HepG2 (cell line): ENCODE measurements around the gene SHISA7. TPM values are rescaled to one million over a fixed set of nuclear protein-coding genes. Genes with fewer than 3 reads are reported as not detected.

ENCODE experiments used
- TARDBP ChIP-seq: sonication (generic); formaldehyde crosslinking; IDR thresholded peaks from 2 replicates; pipeline ENCODE4 v1.8.0; 2022; ENCODE audit warnings: mild to moderate bottlenecking, missing genetic modification reagents
- TGIF2 ChIP-seq: IDR thresholded peaks from 2 replicates; pipeline ENCODE4 v1.6.1; 2016; ENCODE audit warnings: control low read depth, missing compliant biosample characterization
- YY1 ChIP-seq: IDR thresholded peaks from 2 replicates; pipeline ENCODE4 v1.6.1; 2011; ENCODE audit warnings: low read length, low read depth, moderate library complexity, mild to moderate bottlenecking; ENCODE audit not compliant: insufficient read depth, insufficient replicate concordance
- ZBTB20 ChIP-seq: sonication (generic); formaldehyde crosslinking; IDR thresholded peaks from 2 replicates; pipeline ENCODE4 v1.8.1; 2023; ENCODE audit warnings: missing genetic modification reagents, low read depth, mild to moderate bottlenecking, borderline replicate concordance
- ZBTB42 ChIP-seq: sonication (generic); formaldehyde crosslinking; IDR thresholded peaks from 2 replicates; pipeline ENCODE4 v1.5.0; 2020; ENCODE audit warnings: mild to moderate bottlenecking, missing genetic modification reagents
- ZNF251 ChIP-seq: sonication (generic); formaldehyde crosslinking; IDR thresholded peaks from 2 replicates; pipeline ENCODE4 v1.9.0; 2021; ENCODE audit warnings: mild to moderate bottlenecking, missing genetic modification reagents
- ZNF558 ChIP-seq: sonication (generic); formaldehyde crosslinking; IDR thresholded peaks from 2 replicates; pipeline ENCODE4 v1.9.0; 2022; ENCODE audit warnings: mild to moderate bottlenecking, missing genetic modification reagents, borderline replicate concordance
- polyA plus RNA-seq, 8 experiments: library from polyadenylated mRNA; depleted of rRNA in 3 of 8; stranded (reverse) in 7 of 8; unstranded in 1 of 8; fragments of >200 nt; fragmentation: Illumina TruSeq in 4 of 8; extraction: Trizol in 4 of 8; gene quantifications; 2 replicates each; pipeline versions ENCODE4 v1.2.1 to v1.2.3, GENCODE V29; 2011 to 2016; ENCODE audit warnings: low read depth in 4 of 8, missing spikeins in 1 of 8, mixed read lengths in 1 of 8; ENCODE audit not compliant: insufficient read depth in 1 of 8
- total RNA-seq, 5 experiments: library from RNA; depleted of rRNA; stranded (reverse); fragments of >200 nt; fragmentation: Illumina TruSeq; extraction: Trizol; gene quantifications; 2 replicates each; pipeline ENCODE4 v1.2.3, GENCODE V29; 2016; ENCODE audit warnings: low read depth in 1 of 5
- TF ChIP-seq, protein P1 (sequence below), 2 experiments: sonication (generic) in 1 of 2; formaldehyde crosslinking in 1 of 2; IDR thresholded peaks; 2 replicates each; pipeline versions ENCODE4 v1.4.0 to v1.6.1; 2018 to 2020; ENCODE audit warnings: missing genetic modification reagents in 2 of 2, borderline replicate concordance in 1 of 2, low read depth in 1 of 2, mild to moderate bottlenecking in 1 of 2, missing biosample characterization in 1 of 2
- TF ChIP-seq, protein P2 (sequence below): sonication (generic); formaldehyde crosslinking; IDR thresholded peaks from 2 replicates; pipeline ENCODE4 v1.5.1; 2020; ENCODE audit warnings: missing genetic modification reagents, mild to moderate bottlenecking, borderline replicate concordance
- TF ChIP-seq, protein P3 (sequence below): sonication (generic); formaldehyde crosslinking; IDR thresholded peaks from 2 replicates; pipeline ENCODE4 v1.8.0; 2022; ENCODE audit warnings: mild to moderate bottlenecking, missing genetic modification reagents
- TF ChIP-seq, protein P4 (sequence below): sonication (generic); formaldehyde crosslinking; IDR thresholded peaks from 2 replicates; pipeline ENCODE4 v1.4.0; 2020; ENCODE audit warnings: missing genetic modification reagents, borderline replicate concordance
- TF ChIP-seq, protein P5 (sequence below): sonication (generic); formaldehyde crosslinking; IDR thresholded peaks from 2 replicates; pipeline ENCODE4 v1.4.0; 2020; ENCODE audit warnings: missing genetic modification reagents, borderline replicate concordance

SHISA7 gene
- total and polyA plus RNA-seq, 2 of the 13 experiments (the other 11 are each of a cell fraction or from before 2014, with no cell fraction given), result not detected

DNA sequence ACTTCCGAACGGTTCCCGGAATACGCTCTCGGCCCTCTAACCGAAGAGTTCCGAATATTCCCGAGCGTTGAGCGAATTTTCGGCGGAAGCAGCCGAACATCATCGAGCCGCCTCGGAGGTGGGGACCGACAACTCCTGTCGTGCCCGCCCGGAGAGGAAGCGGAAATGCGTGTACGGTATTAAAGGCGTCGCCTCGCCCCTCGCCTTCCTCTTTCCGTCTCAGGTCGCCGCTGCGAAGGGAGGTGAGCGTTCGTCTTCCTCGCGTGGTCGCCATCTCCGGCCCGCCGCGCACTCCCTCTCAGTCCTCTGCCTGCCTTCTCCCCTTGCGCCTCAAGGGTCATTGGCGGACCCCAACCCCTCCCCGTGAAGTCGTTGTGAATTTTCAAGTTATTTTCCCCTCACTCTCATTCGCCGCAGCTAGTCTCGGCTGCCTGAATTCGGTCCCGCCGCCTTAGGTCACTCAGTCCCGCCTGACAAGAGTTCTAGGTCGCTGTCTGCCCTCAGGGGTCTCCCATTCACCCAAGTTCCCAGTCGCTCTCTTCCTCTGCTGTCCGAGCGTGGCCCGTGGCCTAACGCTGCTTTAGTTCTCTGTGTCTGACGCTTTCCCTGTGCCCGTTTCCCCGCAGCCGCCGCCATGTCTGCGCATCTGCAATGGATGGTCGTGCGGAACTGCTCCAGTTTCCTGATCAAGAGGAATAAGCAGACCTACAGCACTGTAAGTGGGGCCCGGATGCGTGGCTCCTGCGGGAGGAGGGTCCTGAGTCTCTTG lies 57.2 kb downstream of the SHISA7 start, which contains the start of gene RPL28 (continued):
- TF ChIP-seq, protein P1, sequence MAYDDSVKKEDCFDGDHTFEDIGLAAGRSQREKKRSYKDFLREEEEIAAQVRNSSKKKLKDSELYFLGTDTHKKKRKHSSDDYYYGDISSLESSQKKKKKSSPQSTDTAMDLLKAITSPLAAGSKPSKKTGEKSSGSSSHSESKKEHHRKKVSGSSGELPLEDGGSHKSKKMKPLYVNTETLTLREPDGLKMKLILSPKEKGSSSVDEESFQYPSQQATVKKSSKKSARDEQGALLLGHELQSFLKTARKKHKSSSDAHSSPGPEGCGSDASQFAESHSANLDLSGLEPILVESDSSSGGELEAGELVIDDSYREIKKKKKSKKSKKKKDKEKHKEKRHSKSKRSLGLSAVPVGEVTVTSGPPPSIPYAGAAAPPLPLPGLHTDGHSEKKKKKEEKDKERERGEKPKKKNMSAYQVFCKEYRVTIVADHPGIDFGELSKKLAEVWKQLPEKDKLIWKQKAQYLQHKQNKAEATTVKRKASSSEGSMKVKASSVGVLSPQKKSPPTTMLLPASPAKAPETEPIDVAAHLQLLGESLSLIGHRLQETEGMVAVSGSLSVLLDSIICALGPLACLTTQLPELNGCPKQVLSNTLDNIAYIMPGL (CRISPR knock-in tag; IDR thresholded peaks at IDR 0.05; ENCODE audit: borderline replicate concordance in 1 of 2, low read depth in 1 of 2), result peak in 1 of 2 experiments; percentile 71; a peak in 2 of 4 replicates
- TF ChIP-seq ZBTB42 (peak; percentile 50; the same call in 1 of the 2 replicates), TGIF2 (CRISPR knock-in tag) (peak; percentile 61; the same call in 1 of the 2 replicates), ZNF558 (CRISPR knock-in tag) (peak; percentile 18; the same call in 1 of the 2 replicates), ZNF251 (CRISPR knock-in tag) (no peak), YY1 (peak; percentile 75), TARDBP (CRISPR knock-in tag) (peak; percentile 37; the same call in 1 of the 2 replicates), ZBTB20 (CRISPR knock-in tag) (0 out of 2 replicates have a peak, but pooled peaks have one; percentile 42)
- TF ChIP-seq, protein P2, sequence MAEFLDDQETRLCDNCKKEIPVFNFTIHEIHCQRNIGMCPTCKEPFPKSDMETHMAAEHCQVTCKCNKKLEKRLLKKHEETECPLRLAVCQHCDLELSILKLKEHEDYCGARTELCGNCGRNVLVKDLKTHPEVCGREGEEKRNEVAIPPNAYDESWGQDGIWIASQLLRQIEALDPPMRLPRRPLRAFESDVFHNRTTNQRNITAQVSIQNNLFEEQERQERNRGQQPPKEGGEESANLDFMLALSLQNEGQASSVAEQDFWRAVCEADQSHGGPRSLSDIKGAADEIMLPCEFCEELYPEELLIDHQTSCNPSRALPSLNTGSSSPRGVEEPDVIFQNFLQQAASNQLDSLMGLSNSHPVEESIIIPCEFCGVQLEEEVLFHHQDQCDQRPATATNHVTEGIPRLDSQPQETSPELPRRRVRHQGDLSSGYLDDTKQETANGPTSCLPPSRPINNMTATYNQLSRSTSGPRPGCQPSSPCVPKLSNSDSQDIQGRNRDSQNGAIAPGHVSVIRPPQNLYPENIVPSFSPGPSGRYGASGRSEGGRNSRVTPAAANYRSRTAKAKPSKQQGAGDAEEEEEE, result no peak
- TF ChIP-seq, protein P3, sequence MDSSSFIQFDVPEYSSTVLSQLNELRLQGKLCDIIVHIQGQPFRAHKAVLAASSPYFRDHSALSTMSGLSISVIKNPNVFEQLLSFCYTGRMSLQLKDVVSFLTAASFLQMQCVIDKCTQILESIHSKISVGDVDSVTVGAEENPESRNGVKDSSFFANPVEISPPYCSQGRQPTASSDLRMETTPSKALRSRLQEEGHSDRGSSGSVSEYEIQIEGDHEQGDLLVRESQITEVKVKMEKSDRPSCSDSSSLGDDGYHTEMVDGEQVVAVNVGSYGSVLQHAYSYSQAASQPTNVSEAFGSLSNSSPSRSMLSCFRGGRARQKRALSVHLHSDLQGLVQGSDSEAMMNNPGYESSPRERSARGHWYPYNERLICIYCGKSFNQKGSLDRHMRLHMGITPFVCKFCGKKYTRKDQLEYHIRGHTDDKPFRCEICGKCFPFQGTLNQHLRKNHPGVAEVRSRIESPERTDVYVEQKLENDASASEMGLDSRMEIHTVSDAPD (CRISPR knock-in tag), result peak; percentile 37; the same call in 1 of the 2 replicates
- TF ChIP-seq, protein P4, sequence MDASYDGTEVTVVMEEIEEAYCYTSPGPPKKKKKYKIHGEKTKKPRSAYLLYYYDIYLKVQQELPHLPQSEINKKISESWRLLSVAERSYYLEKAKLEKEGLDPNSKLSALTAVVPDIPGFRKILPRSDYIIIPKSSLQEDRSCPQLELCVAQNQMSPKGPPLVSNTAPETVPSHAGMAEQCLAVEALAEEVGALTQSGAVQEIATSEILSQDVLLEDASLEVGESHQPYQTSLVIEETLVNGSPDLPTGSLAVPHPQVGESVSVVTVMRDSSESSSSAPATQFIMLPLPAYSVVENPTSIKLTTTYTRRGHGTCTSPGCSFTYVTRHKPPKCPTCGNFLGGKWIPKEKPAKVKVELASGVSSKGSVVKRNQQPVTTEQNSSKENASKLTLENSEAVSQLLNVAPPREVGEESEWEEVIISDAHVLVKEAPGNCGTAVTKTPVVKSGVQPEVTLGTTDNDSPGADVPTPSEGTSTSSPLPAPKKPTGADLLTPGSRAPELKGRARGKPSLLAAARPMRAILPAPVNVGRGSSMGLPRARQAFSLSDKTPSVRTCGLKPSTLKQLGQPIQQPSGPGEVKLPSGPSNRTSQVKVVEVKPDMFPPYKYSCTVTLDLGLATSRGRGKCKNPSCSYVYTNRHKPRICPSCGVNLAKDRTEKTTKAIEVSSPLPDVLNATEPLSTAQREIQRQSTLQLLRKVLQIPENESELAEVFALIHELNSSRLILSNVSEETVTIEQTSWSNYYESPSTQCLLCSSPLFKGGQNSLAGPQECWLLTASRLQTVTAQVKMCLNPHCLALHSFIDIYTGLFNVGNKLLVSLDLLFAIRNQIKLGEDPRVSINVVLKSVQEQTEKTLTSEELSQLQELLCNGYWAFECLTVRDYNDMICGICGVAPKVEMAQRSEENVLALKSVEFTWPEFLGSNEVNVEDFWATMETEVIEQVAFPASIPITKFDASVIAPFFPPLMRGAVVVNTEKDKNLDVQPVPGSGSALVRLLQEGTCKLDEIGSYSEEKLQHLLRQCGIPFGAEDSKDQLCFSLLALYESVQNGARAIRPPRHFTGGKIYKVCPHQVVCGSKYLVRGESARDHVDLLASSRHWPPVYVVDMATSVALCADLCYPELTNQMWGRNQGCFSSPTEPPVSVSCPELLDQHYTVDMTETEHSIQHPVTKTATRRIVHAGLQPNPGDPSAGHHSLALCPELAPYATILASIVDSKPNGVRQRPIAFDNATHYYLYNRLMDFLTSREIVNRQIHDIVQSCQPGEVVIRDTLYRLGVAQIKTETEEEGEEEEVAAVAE, result peak; percentile 85
- TF ChIP-seq, protein P5, sequence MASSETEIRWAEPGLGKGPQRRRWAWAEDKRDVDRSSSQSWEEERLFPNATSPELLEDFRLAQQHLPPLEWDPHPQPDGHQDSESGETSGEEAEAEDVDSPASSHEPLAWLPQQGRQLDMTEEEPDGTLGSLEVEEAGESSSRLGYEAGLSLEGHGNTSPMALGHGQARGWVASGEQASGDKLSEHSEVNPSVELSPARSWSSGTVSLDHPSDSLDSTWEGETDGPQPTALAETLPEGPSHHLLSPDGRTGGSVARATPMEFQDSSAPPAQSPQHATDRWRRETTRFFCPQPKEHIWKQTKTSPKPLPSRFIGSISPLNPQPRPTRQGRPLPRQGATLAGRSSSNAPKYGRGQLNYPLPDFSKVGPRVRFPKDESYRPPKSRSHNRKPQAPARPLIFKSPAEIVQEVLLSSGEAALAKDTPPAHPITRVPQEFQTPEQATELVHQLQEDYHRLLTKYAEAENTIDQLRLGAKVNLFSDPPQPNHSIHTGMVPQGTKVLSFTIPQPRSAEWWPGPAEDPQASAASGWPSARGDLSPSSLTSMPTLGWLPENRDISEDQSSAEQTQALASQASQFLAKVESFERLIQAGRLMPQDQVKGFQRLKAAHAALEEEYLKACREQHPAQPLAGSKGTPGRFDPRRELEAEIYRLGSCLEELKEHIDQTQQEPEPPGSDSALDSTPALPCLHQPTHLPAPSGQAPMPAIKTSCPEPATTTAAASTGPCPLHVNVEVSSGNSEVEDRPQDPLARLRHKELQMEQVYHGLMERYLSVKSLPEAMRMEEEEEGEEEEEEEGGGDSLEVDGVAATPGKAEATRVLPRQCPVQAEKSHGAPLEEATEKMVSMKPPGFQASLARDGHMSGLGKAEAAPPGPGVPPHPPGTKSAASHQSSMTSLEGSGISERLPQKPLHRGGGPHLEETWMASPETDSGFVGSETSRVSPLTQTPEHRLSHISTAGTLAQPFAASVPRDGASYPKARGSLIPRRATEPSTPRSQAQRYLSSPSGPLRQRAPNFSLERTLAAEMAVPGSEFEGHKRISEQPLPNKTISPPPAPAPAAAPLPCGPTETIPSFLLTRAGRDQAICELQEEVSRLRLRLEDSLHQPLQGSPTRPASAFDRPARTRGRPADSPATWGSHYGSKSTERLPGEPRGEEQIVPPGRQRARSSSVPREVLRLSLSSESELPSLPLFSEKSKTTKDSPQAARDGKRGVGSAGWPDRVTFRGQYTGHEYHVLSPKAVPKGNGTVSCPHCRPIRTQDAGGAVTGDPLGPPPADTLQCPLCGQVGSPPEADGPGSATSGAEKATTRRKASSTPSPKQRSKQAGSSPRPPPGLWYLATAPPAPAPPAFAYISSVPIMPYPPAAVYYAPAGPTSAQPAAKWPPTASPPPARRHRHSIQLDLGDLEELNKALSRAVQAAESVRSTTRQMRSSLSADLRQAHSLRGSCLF (CRISPR knock-in tag), result no peak
